ENCODE data around the gene PRELID3B. TPM values are rescaled to one million over a fixed set of nuclear protein-coding genes. Genes with fewer than 3 reads are reported as not detected.

The PRELID3B gene
- total RNA-seq, 1 donor from 2014 or later = 78.8 TPM

DNA sequence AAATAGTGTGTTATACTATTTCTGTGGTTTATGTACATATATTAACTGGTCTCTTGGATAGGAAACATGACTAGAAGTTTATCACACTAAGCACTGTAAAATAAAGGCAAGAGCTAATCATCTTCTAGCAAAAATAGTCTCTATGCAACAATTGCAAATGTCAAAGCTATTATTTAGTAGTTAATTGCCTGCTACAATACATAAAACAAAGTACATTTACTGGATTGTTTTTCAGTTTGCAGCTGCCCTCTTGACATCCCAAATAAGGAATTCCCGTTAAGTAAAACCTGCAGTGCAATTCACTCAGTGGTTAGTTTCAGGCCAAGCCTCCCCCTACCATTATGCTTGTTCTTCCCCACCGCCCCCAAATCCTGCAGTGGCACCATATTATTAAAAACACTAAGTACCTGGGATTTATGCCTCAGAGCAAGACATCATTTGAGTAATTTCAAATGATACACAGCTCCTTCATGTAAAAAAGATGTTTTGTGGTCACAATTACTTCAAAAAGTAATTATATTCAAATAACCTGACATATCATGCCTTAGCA is 8.9 kb downstream of the PRELID3B start:
- peaks cover 33% of the 10 kb centered on the region for H3K4me1 ChIP-seq
- H4K20me1 ChIP-seq (ENCODE audit: low read depth) = peaks cover 23% of the 10 kb centered on the region
- H3K27ac Mint-ChIP-seq = no peak overlapping the region
- H3K9ac ChIP-seq = no peak overlapping the region
- peak overlapping the region; percentile 73 for H3K4me2 ChIP-seq
- H2AFZ ChIP-seq (replicated peaks) = no peak overlapping the region
- no peaks in the 10 kb centered on the region for H3K27me3 ChIP-seq
- peaks cover 19% of the 10 kb centered on the region for H3F3A ChIP-seq (ENCODE audit: low read depth)
- H3K9me3 ChIP-seq (ENCODE audit: low read depth) = no peaks in the 10 kb centered on the region
- H3K9me3 Mint-ChIP-seq = no peaks in the 10 kb centered on the region
- no peak for DNase-seq (ENCODE audit: low spot score)
- peak overlapping the region; percentile 63 for H3K4me3 Mint-ChIP-seq
- H3K36me3 Mint-ChIP-seq = peaks cover 17% of the 10 kb centered on the region
- no peaks in the 10 kb centered on the region for H3K27me3 Mint-ChIP-seq (ENCODE audit: insufficient read depth, low read depth)
- no peak overlapping the region for H3K27ac ChIP-seq
- H3K4me1 Mint-ChIP-seq = peaks cover 39% of the 10 kb centered on the region
- no peak overlapping the region for H3K4me3 ChIP-seq
- peaks cover 9% of the 10 kb centered on the region for H3K36me3 ChIP-seq
- H3K79me2 ChIP-seq (ENCODE audit: low read depth) = peaks cover 43% of the 10 kb centered on the region
- TF ChIP-seq EZH2 (IDR thresholded peaks at IDR 0.05) (no peak), CTCF (IDR thresholded peaks at IDR 0.05) (no peak), EZH2phosphoT487 (IDR thresholded peaks at IDR 0.05) (no peak)

GRCh38 chr20:59033093-59033492 is 9.5 kb downstream of the PRELID3B start:
- H3K27ac Mint-ChIP-seq = no peak overlapping the region
- peaks cover 20% of the 10 kb centered on the region for H3K36me3 Mint-ChIP-seq
- Histone ChIP-seq H3F3A (ENCODE audit: low read depth) (peaks cover 19% of the 10 kb centered on the region), H4K20me1 (ENCODE audit: low read depth) (peaks cover 29% of the 10 kb centered on the region), H3K9me3 (ENCODE audit: low read depth) (no peaks in the 10 kb centered on the region), H3K36me3 (peaks cover 11% of the 10 kb centered on the region), H3K9ac (no peak overlapping the region), H3K4me1 (peaks cover 33% of the 10 kb centered on the region), H3K4me3 (peak overlapping the region; percentile 68), H3K4me2 (peak overlapping the region; percentile 73), H3K79me2 (ENCODE audit: low read depth) (peaks cover 43% of the 10 kb centered on the region), H3K27me3 (no peaks in the 10 kb centered on the region), H2AFZ (replicated peaks) (no peak overlapping the region), H3K27ac (no peak overlapping the region)
- no peaks in the 10 kb centered on the region for H3K27me3 Mint-ChIP-seq (ENCODE audit: insufficient read depth, low read depth)
- TF ChIP-seq EZH2 (IDR thresholded peaks at IDR 0.05) = no peak
- no peak for TF ChIP-seq CTCF (IDR thresholded peaks at IDR 0.05)
- no peak for TF ChIP-seq EZH2phosphoT487 (IDR thresholded peaks at IDR 0.05)
- DNase-seq (ENCODE audit: low spot score) = no peak
- no peaks in the 10 kb centered on the region for H3K9me3 Mint-ChIP-seq
- peaks cover 42% of the 10 kb centered on the region for H3K4me1 Mint-ChIP-seq
- peak overlapping the region; percentile 96 for H3K4me3 Mint-ChIP-seq

- H4K20me1 ChIP-seq (ENCODE audit: low read depth) = peaks cover 33% of the 10 kb centered on the region
- H3K27ac Mint-ChIP-seq = peak overlapping the region; percentile 91
- H3K36me3 Mint-ChIP-seq = peaks cover 20% of the 10 kb centered on the region
- peak overlapping the region; percentile 11 for H2AFZ ChIP-seq (replicated peaks)
- TF ChIP-seq EZH2phosphoT487 (IDR thresholded peaks at IDR 0.05) (no peak), EZH2 (IDR thresholded peaks at IDR 0.05) (no peak), CTCF (IDR thresholded peaks at IDR 0.05) (peak; percentile 34)
- H3K4me1 Mint-ChIP-seq = peaks cover 44% of the 10 kb centered on the region
- peaks cover 19% of the 10 kb centered on the region for H3F3A ChIP-seq (ENCODE audit: low read depth)
- no peaks in the 10 kb centered on the region for H3K27me3 Mint-ChIP-seq (ENCODE audit: insufficient read depth, low read depth)
- H3K27ac ChIP-seq = peak overlapping the region; percentile 26
- peak overlapping the region; percentile 96 for H3K4me3 Mint-ChIP-seq
- no peak overlapping the region for H3K9ac ChIP-seq
- no peaks in the 10 kb centered on the region for H3K9me3 ChIP-seq (ENCODE audit: low read depth)
- H3K36me3 ChIP-seq = peaks cover 11% of the 10 kb centered on the region
- H3K9me3 Mint-ChIP-seq = no peaks in the 10 kb centered on the region
- H3K4me3 ChIP-seq = peak overlapping the region; percentile 68
- peak overlapping the region; percentile 73 for H3K4me2 ChIP-seq
- H3K4me1 ChIP-seq = peaks cover 33% of the 10 kb centered on the region
- H3K27me3 ChIP-seq = no peaks in the 10 kb centered on the region
- DNase-seq (ENCODE audit: low spot score) = no peak
- H3K79me2 ChIP-seq (ENCODE audit: low read depth) = peaks cover 44% of the 10 kb centered on the region
Observed at GRCh38 chr20:59032713-59033059, 9.9 kb downstream of the PRELID3B start.

Data from neural progenitor cell (in vitro differentiated cells).